GM23338 (cell line): Measurements from ENCODE around the gene RHO.

ENCODE experiments used
- CREB1 ChIP-seq: fragments of 250-450 bp; sonication (Bioruptor Pico); IDR thresholded peaks from 2 replicates; pipeline ENCODE4 v1.5.0; 2020; ENCODE audit warnings: low read depth, mild to moderate bottlenecking, moderate library complexity
- EZH2 ChIP-seq: fragments of 200-600 bp; sonication (generic); IDR thresholded peaks from one replicate; pipeline ENCODE4 v1.8.0; 2017; ENCODE audit warnings: antibody characterized with exemption, mild to moderate bottlenecking, low read depth; ENCODE audit not compliant: unreplicated experiment
- EZH2phosphoT487 ChIP-seq: fragments of 200-600 bp; sonication (generic); IDR thresholded peaks from one replicate; pipeline ENCODE4 v1.8.1; 2018; ENCODE audit warnings: antibody characterized with exemption; ENCODE audit not compliant: unreplicated experiment
- JUNB ChIP-seq: IDR thresholded peaks from one replicate; pipeline ENCODE4 v1.6.1; 2016; ENCODE audit warnings: antibody characterized with exemption; ENCODE audit not compliant: unreplicated experiment
- POLR2AphosphoS5 ChIP-seq: IDR thresholded peaks from 2 replicates; pipeline ENCODE4 v1.6.1; 2016; ENCODE audit warnings: antibody characterized with exemption, low read depth
- REST ChIP-seq: IDR thresholded peaks from one replicate; pipeline ENCODE4 v1.6.1; 2018; ENCODE audit warnings: antibody characterized with exemption; ENCODE audit not compliant: unreplicated experiment
- TF ChIP-seq, protein P1 (sequence below), 2 experiments: fragments of 200-600 bp in 1 of 2; sonication (generic) in 1 of 2; conservative IDR thresholded peaks; 2 replicates each; pipeline versions ENCODE4 v1.5.1 to v1.6.1; 2016 to 2017; ENCODE audit warnings: antibody characterized with exemption in 2 of 2, low read depth in 2 of 2, mild to moderate bottlenecking in 2 of 2, moderate library complexity in 1 of 2

DNA sequence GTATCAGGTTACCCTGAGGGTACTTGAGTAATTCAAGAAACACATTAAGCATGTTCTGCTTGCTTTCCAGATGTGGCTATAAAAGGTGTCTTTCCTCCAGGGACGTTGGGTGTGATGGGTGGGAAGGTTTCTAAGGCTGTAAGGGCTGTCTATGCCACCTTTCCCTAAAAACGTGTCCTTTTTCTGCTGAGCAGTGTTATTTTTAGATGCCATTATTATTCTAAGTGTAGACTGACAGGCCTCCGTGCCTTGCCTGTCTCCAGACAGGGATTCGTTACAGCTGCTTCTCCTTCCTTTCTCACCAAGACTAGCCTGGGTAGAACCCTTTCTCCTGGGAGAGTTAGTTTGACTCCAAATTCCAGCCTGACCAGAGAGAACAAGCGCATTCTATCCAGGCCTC, 26.8 kb upstream of the RHO start:
- TF ChIP-seq CREB1 (CRISPR knock-in tag), result no peak
- no peak for TF ChIP-seq EZH2
- TF ChIP-seq, protein P1, sequence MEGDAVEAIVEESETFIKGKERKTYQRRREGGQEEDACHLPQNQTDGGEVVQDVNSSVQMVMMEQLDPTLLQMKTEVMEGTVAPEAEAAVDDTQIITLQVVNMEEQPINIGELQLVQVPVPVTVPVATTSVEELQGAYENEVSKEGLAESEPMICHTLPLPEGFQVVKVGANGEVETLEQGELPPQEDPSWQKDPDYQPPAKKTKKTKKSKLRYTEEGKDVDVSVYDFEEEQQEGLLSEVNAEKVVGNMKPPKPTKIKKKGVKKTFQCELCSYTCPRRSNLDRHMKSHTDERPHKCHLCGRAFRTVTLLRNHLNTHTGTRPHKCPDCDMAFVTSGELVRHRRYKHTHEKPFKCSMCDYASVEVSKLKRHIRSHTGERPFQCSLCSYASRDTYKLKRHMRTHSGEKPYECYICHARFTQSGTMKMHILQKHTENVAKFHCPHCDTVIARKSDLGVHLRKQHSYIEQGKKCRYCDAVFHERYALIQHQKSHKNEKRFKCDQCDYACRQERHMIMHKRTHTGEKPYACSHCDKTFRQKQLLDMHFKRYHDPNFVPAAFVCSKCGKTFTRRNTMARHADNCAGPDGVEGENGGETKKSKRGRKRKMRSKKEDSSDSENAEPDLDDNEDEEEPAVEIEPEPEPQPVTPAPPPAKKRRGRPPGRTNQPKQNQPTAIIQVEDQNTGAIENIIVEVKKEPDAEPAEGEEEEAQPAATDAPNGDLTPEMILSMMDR (conservative IDR thresholded peaks at IDR 0.05; ENCODE audit: low read depth in 2 of 2), result no peak
- TF ChIP-seq REST, result no peak
- TF ChIP-seq POLR2AphosphoS5, result no peak
- no peak for TF ChIP-seq EZH2phosphoT487
- no peak for TF ChIP-seq JUNB
